GM12878 (cell line): Measurements from ENCODE around the gene DNAH9. TPM values are rescaled to one million over a fixed set of nuclear protein-coding genes. Genes with fewer than 3 reads are reported as not detected.

ENCODE experiments used
- BCLAF1 ChIP-seq: fragments of 450-650 bp; IDR thresholded peaks from 2 replicates; pipeline ENCODE4 v1.6.1; 2017; ENCODE audit warnings: antibody characterized with exemption, mild to moderate bottlenecking, moderate library complexity
- NKRF ChIP-seq: fragments of 450-650 bp; conservative IDR thresholded peaks from 2 replicates; pipeline ENCODE4 v1.6.1; 2017; ENCODE audit warnings: mild to moderate bottlenecking, moderate library complexity
- TARDBP ChIP-seq: IDR thresholded peaks from 2 replicates; pipeline ENCODE4 v1.6.1; 2016; ENCODE audit warnings: borderline replicate concordance
- TCF3 ChIP-seq: IDR thresholded peaks from 2 replicates; pipeline ENCODE4 v1.6.1; 2012; ENCODE audit warnings: low read depth, mild to moderate bottlenecking, low read length, borderline replicate concordance; ENCODE audit not compliant: insufficient read depth
- ZBTB40 ChIP-seq: fragments of 450-650 bp; IDR thresholded peaks from 2 replicates; pipeline ENCODE4 v1.6.1; 2016; ENCODE audit warnings: mild to moderate bottlenecking, moderate library complexity, borderline replicate concordance
- polyA plus RNA-seq, 11 experiments: library from polyadenylated mRNA; depleted of rRNA in 4 of 11; unstranded in 6 of 11; stranded (reverse) in 5 of 11; fragments of >200 nt; fragmentation: Nextera tagmentation in 4 of 11; fragmentation: Illumina TruSeq in 1 of 11; extraction: Ambion mirVana in 4 of 11; extraction: Trizol in 1 of 11; gene quantifications; 1 replicate in 1 of 11; 2 replicates in 10 of 11; pipeline versions ENCODE4 v1.2.1 to v1.2.3, GENCODE V29; 2011 to 2016; ENCODE audit warnings: inconsistent platforms in 2 of 11, missing spikeins in 2 of 11, low read depth in 1 of 11
- total RNA-seq, 4 experiments: library from RNA; depleted of rRNA in 3 of 4; stranded (reverse); fragments of >200 nt in 3 of 4; fragmentation: Illumina TruSeq in 1 of 4; extraction: Trizol in 1 of 4; gene quantifications; 2 replicates each; pipeline versions ENCODE4 v1.2.1 to v1.2.3, GENCODE V29; 2013 to 2021

The DNAH9 gene
- total and polyA plus RNA-seq, 10 of the 15 experiments (the other 5 are each of a cell fraction or from before 2014, with no cell fraction given): 0.10 to 0.40 (median 0.19) TPM; not detected in 7

GRCh38 chr17:11719203-11719602 is 120.9 kb downstream of the DNAH9 start (continued):
- TF ChIP-seq ZBTB40 (no peak), NKRF (no peak), TCF3 (no peak), BCLAF1 (no peak), TARDBP (no peak)
